HCT116 (cell line): ENCODE results near the gene XKR7.

ENCODE experiments used
- CTCF ChIP-seq, 3 experiments: fragments of 200-600 bp in 1 of 3; sonication (generic) in 1 of 3; IDR thresholded peaks in 2 of 3; conservative IDR thresholded peaks in 1 of 3; 2 replicates each; pipeline ENCODE4 v1.5.1; 2012 to 2017; ENCODE audit warnings: low read depth in 2 of 3, low read length in 2 of 3, antibody characterized with exemption in 1 of 3, borderline replicate concordance in 1 of 3, control low read depth in 1 of 3, mild to moderate bottlenecking in 1 of 3, mixed read lengths in 1 of 3, mixed run types in 1 of 3, moderate library complexity in 1 of 3; ENCODE audit not compliant: insufficient read depth in 1 of 3
- EZH2 ChIP-seq: fragments of 200-600 bp; sonication (generic); IDR thresholded peaks from 2 replicates; pipeline ENCODE4 v1.6.1; 2017; ENCODE audit warnings: antibody characterized with exemption, mixed run types
- MAX ChIP-seq: IDR thresholded peaks from 2 replicates; pipeline ENCODE4 v1.6.1; 2012
- POLR2A ChIP-seq: IDR thresholded peaks from 2 replicates; pipeline ENCODE4 v1.7.0; 2011; ENCODE audit warnings: borderline replicate concordance; ENCODE audit not compliant: insufficient read depth, insufficient read length; ENCODE audit errors: extremely low read depth
- SIN3A ChIP-seq: IDR thresholded peaks from 2 replicates; pipeline ENCODE4 v1.6.1; 2012; ENCODE audit warnings: low read depth

- TF ChIP-seq CTCF (IDR thresholded peaks at IDR 0.05 in 2 of 3, conservative IDR thresholded peaks at IDR 0.05 in 1 of 3; ENCODE audit: borderline replicate concordance in 1 of 3, insufficient read depth in 1 of 3, low read depth in 2 of 3, low read length in 2 of 3): no peak
- no peak for TF ChIP-seq POLR2A
- no peak for TF ChIP-seq EZH2
- TF ChIP-seq MAX: no peak
- no peak for TF ChIP-seq SIN3A
These were observed 59.7 kb downstream of the XKR7 start for GRCh38 chr20:32027643-32028042.
